CD4-positive, alpha-beta T cell treated with Interleukin-15 for 4 hours (primary cell): ENCODE data around the gene WNT9A.

ENCODE experiments used
- DNase-seq: peaks from one replicate; pipeline ENCODE4 v3.0.0-alpha.2; 2020; ENCODE audit warnings: low spot score

The WNT9A gene

DNA sequence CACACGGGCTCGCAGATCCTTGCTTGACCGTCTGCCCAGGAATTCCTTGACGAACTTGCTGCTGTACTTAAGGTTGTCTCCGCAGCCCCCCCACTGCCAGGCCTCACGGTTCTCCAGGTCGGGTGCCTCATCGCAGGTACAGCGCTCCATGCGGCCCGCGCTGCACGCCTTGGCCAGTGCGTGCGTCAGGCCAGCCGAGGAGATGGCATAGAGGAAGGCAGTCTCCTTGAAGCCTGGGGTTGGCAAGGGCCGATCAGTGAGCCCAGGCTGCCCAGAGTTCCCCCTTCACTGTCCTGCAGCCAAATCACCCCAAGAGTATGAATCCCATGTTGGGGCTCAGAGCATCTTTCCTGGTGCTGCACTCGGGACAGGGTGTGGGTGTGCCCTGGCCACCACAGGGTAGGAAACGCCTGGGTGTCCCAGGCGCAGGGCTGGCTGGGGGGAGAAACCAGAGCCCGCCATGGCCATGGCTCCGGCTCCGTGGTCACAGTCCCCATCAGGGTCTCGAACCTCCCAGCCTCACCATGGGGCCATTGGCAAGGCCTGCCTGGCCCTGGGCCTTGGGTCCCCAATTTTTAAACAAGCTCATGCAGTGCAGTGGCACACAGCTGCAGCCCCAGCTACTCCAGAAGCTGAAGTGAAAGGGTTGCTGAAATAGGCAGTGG lies 23.4 kb downstream of the WNT9A start:
- DNase-seq = no peak

DNA sequence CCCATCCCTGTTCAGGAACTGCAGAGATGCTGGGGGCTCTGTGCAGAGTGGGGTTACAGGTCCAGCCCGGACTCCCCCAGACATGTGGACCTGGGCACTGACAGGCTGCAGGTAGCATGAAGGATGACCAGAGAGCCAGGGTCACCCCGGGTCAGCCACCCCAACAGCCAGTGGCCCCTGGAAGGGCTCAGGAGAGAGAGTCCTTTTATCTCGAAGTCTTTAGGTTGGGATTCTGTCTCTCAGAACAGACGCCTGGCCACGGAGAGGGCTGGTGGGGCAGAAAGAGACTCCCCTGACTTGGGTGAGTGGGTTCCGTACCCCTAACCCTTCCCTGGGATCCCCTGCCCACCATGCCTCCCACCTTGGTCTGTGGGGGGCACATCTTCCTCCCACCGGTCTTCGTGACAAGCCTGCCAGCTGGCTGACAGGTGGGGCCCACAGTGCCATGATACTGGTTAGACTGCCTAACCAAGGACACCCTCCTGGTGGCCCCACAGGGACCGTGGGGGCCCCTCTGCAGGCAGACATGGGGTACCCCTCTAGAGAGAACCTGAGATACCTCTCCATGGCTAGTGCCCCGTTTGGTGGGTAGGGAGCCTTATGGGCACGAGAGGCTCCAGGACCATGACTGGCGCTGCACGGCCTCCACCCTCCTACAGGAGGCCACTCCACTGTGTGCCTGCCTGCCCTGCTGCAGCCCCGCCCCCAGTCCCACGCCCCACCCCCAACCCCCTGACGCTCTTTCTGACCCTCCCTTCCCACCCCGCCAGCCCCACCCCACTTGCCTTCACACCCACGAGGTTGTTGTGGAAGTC lies 24.2 kb downstream of the WNT9A start:
- no peak for DNase-seq

DNA sequence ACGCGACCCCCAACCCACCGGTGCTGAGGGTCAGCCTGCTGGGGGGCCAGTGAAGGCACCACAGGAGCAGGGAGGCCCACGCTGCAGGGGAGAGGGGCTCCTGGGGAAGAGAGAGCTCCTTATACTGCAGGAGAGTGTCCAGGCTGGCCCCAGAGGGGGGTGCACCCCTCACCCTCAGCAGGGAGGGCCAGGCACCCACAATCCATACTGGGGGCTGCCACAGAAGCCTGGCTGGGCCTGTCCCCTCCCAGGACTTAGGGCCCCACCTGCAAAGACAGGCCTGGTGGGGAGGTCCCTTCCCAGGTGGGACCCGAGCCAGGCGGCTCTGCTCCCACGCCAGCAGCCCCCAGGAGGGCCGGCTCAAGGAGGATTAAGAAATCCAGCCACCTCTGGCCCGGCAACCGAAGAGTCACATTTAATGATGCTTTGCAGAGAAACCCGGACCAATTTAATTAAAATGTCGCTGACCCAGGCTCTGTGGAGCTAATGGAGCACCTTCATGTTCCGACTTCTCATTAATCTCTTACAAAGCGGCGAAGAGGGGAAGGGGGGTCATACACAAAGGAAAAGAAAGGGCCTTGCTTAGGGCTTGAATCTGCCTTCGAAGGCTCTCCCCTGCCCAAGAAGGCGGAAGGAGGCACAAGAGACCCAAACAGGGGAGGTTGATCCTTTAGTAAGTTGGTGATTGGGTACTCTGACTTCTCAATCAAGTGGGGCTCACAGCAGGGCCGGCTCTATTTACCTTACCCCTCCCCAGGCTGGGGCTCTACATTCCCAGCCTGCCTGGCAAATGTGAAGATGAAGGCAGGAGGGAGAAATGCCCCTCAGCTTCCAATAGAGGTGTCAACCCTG lies 25.0 kb downstream of the WNT9A start:
- DNase-seq = no peak

DNA sequence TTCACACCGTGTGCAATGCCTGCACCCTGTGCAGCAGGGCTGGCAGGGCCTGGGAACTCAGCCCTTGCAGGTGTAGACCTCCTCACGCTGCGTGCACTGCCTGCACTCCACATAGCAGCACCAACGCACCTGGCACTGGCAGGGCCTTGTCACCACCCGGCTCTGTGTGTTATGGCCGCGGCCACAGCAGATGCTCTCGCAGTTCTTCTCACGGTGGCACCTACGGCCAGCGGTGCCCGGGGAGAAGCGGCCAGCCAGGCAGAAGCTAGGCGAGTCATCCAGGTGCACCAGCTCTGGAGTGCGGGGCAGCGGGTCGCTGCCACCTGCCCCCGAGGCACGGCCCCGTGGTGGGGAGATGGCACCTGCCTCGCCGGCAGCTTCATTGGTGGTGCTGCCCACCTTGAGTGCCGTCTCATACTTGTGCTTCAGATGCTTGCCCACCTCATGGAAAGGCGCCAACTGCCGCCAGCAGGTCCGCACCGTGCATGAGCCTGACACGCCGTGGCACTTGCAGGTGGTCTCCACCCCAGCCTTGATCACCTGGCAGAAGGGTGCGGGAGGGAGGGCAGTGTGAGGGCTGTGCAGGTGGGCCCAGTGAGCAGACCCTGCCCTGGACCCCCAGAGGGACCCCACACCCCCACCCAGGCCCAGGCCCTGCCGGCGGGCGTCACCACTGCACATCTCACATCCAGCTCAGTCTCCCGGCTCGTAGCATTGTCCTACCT lies 26.1 kb downstream of the WNT9A start:
- DNase-seq = no peak

DNA sequence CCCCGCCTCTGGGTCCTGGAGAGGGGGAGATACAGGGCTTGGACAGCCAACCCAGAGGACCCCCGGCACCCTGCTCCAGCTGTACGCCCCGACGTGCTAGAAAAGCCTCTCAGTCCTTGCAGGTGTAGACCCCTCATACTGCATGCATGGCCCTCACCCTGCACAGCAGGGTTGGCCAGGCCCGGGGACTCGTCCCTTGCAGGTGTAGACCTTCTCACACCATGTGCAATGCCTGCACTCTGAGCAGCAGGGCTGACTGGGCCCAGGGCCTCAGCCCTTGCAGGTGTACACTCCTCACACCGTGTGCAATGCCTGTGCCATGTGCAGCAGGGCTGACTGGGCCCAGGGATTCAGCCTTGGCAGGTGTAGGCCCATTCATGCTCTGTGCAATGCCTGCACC lies 26.8 kb downstream of the WNT9A start:
- no peak for DNase-seq

DNA sequence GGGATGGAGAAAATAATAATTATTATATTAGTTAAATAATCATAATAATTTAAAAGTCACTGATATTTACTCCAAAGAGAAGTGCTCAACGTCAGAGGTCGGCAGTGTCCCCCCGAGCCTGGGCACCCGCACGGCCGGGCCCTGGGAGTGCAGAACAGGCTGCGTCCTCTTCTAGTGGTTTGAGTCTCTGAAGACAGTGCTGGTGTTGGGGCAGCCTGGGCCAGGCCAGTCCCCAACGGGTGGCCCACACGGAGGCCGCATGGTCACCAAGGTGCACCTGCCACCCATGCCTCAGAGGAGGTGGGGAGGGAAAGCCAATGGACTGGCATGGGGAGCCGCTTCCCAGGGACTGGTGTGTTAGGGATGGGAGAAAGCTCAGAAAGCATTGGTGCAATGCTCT lies 27.3 kb downstream of the WNT9A start:
- no peak for DNase-seq

DNA sequence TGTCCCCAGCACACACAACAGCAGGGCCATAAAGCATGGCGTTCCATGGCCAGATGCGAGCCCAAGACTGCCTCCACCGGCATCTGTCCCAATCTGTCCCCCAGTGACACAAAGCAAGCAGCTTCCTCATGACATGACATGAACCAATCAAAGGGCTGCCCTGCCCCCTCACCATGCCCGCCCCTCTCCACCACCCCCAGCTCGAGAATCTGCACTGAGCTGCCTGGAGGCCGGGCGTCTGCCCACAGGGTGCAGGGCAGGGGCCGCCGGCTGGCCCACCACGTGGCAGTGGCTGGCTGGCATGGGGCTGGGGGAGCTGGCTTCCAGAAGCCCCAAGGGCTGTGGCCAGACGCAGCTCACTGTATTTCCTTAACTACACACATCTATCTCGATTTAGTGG lies 27.8 kb downstream of the WNT9A start:
- no peak for DNase-seq

DNA sequence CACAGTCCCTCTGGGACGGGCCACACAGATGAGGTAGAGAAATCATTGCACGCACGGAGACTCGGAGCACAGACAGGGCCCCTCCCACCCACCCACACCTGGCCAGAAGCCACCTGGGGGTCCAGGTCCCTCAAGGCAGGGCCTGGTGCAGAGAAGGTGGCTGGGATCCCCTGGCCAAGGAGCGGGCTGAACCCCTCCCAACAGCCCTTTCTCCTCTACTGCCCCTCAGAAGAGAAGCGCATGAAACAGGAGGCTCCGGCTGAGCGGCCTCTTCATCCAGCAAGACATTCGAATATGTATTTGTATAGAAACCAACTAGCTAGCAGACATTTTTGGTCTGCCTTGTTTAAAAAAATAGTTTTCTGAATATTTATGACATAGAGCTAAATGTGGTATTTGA lies 29.0 kb downstream of the WNT9A start:
- no peak for DNase-seq

DNA sequence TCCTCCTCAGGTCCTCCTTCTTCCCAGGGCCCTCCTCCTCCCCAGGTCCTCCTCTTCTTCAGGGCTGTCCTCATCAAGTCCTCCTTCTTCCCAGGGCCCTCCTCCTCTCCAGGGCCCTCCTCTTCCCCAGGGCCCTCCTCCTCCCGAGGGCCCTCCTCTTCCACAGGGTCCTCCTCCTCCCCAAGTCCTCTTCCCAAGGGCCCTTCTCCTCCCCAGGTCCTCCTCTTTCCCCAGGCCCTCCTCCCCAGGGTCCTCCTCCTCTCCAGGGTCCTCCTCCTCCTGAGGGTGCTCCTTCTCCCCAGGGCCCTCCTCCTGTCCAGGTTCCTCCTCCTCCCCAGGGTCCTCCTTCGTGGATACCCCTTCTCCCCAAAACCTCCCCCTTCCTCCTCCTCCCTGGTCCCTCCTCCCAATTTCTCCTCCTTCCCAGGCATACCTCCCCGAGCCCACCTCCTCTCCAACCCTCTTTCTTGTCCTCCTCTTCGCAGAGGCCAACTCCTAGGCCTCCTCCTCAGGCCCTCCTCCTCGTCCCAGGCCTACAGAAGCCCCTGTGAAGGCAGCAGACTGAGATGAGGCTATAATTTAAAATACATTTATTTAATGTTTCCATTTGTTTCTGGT lies 29.5 kb downstream of the WNT9A start:
- DNase-seq = no peak

DNA sequence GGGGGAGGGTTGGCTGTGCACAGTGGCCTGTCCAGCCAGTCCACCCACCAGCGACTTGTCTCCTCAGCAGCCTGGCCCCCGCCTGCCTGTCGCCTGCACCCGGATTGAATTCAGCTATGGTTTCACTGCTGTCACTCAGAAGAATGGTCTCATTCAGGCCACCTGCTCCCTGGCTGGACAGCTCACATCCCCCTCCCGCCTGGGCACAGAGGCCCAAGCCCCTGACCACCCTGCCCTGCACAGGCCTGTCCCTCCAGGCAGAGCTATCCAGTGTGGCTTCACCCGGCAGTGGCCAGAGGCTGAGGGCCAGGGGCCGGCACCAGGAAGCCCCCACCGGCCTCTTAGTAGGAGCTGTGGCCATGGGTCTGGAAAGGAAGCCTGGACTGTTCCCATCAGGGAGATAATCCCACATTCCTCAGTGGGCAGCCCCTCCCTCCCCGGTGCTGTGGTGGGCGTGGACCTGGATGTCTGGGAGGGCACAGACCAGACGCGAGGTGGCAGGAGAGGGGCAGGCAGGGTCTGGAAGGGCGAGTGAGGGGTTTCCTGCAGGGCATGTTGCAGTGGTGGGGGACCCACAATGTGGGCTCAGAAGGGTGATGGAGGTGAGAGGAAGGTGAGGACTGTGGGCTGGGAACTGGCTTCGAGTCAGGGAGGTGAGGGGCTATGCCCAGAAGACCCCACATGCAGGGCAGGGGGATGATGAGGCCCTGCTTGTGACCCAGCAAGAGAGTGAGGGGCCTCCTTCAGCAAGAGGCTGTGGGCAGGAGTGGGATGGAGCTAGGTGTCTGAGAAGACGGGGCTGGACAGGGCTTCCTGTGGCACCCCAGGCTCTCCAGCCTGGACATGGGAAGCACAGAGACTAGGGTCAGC lies 30.4 kb downstream of the WNT9A start:
- DNase-seq = no peak

DNA sequence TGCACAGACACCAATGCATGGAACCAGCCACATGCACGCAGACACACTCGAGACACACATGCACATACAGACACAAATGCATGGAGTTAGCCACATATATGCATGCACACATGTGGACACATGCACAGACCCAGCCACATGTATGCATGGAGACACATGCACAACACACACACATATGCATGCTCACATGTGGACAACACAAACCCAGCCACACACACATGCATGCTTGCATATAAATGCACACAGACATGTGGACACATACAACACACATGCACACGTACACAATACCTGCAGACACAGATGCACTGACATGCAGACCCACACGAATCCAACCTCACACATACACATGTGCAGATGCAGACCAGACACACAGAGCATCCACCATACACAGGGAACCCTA lies 31.1 kb downstream of the WNT9A start:
- no peak for DNase-seq

DNA sequence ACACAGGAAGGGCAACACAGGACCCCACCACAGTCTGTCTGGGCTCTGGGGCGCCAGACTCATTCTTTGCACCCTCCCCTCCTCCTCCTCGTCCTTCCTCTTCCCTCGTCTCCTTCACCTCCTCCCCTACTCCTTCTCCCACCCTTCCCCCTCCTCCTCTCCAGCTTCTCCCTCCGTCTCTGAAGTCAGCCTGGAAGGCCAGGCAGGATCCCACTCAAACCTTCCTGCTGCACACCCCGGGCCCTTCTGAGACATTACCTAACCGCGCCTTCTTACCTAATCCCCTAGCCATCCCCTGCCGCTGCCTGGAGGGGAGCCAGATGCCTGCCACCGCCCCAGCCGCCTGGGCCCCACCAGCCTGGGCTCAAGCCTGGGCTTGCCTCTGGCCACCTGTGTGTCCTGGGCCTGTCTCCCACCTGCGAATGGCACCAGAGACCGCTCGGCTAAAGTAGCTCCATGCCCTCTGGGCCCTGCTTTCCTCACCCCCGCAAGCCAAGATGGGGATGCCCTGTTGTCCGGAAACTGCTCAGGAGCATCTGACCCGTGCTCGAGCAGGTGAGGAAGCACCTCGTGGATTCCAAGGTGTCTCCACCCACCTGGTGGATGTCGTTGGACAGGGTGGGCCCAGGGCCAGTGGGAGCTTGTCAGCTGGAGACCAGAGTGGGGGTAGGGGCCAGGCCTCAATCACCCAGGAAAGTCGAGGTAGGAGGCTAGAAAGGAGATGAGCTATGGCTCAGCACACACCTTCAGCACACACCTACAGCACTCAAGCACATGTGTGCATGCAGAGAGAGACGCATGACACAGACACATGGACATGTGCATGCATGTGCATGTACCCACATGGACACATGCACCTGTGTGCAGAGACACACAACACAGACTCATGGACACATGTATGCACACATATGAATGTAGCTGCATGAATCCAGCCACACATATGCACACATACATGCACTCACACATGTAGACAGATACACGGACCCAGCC lies 31.9 kb downstream of the WNT9A start:
- no peak for DNase-seq

DNA sequence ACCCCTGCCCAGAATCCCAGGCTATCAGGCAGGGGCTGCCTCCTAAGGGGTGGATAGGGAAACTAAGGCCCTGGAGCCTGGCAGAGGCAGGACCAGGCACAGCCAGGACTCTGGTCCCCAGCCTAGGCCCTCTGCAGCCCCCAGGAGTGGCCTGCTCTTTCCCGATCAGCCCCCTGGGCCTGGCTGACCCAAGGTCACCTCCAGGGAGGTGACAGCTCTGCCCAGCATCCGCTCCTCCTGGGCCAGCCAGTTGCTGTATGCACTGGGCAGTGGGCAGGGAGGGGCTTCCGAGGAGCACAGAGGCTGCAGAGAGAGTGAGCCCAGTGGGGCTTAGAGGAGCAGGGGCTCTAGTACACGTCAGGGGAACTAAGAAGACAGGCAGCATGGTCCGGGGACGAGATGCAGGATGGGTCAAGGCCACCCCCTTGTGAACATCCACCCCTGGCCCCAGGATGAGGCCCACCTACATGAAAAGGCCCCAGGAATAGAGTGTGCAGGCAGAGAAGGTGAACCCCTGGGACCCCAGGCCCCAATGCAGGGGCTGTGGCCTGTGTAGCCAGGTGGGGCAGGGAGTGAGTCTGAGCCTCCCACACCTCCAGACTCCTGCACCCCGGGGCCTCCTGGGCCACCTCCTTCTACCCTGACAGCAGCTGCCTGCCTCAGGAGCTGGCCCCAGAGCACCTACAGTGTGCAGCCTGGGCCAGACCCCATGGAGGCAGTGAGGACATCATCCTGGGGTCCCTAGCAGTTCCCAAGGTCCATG lies 32.8 kb downstream of the WNT9A start:
- DNase-seq = no peak

DNA sequence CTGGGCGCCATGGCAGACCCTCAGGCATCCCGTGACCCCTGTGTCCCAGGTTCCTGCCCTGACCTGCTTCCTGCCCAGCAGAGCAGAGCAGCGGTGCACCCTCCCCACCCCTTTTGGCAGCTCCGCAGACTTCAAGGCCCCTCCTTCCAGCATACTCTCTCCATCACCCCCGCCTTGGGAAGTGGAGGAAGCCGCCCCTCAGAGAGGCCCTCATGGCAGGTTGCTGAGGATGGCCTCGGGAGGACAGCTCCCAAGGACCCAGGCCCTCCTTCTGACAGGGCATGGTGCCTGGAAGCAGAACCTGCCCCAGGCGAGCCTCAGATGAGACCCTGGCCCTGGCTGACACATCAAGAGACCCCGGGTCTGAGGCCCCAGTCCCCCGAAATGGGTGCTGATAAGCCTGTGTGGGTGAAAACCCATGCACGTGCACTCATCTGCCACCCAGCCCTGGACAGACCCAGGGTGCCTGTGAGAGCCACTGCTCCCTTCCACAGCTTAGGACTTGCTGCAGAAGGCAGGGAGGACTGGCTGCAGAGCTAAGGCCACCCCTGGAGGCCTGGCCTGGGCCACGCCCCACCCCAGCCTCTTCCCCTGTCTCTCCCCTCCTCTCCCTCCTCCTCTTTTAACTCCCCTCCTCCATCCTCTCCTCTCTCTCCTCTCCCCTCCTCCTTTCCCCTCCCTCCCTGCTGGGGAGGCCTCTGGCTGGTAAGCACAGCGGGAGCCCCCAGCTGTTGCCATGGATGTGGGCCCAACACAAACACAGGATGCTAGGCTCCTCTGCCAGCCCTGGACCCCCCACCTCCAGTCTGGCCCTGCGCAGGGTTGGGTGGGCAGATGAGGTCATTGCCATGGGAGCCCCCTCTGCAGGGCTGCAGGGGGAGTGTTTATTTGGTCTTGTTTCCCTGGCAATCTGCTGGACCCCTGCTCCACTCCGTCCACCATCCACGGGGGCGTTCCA lies 33.7 kb downstream of the WNT9A start:
- no peak for DNase-seq

DNA sequence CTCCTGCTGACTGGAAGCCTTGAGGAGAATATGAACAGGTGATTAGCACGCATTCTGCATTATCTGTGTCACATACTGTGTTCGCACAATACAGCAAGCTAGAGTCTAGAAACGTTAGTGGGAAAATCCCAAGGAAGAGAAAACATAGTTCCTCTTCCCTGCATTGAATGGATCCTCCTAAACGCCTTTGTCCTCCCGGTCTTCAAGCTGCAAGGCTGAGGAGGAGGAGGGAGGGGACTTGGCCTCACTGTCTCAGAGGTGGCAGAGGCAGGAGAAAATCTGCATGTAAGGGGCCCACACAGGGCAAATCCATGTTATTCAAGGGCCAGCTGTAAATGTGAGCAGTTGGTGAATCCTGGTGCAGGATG lies 34.4 kb downstream of the WNT9A start:
- DNase-seq = no peak

DNA sequence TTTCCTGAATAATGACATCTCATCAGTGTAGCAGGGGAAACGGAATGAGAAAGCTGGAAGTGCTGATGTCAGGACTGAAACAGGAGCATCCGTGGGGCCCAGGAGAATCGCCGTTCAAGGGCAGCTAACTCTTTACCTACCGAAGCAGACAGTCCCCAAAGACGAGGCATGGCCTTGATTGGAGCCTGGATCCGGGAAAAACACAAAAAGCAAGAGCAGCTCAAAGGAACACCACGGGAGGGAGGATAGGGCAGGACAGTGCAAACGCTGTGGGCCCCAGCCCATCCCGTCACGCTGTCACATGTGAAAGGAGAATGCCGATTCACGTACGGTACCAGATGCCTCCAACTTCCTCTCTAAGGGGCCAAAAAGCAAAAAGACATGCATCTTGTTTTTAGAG lies 34.9 kb downstream of the WNT9A start:
- no peak for DNase-seq

DNA sequence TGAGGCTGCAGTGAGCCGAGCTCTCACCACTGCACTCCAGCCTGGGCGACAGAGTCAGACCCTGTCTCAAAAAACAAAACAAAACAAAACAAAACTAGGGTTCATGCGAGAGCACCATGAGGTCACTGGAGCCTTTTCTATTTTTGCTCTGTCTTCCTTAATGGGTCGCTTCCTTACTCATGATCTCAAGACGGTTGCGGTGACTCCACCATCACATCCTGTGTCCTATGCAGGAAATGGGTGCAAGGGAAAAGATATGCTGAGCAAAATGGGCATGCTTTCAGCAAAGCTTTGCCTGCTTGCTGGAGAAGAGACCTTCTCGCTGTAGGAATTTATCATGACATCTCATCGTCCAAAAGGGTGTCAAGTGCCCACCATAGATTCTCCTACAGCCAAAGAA lies 36.4 kb downstream of the WNT9A start:
- no peak for DNase-seq
